Heart left ventricle (tissue), 16 donors: ENCODE data around the gene DTWD2. TPM values are rescaled to one million over a fixed set of nuclear protein-coding genes. Genes with fewer than 3 reads are reported as not detected.

ENCODE experiments used
- ATAC-seq, 4 donors: fragments of 200-7000 bp; cut with Tn5 transposase; one replicate each; pipeline ENCODE4 v1.9.1; 2020 to 2022; ENCODE audit warnings: moderate library complexity in 4 of 4, mild to moderate bottlenecking in 3 of 4, moderate number of reproducible peaks in 1 of 4
- DNase-seq, 5 donors: peaks; one replicate each; pipeline ENCODE4 v3.0.0-alpha.2; 2020
- H3K27ac ChIP-seq, 12 donors: fragments of 200-600 bp; sonication (generic) in 4 of 12; one replicate each; pipeline versions ENCODE4 v1.5.0 to v1.8.0; 2016 to 2022; ENCODE audit warnings: mild to moderate bottlenecking in 2 of 12
- H3K27me3 ChIP-seq, 9 donors: fragments of 200-600 bp; sonication (generic) in 2 of 9; one replicate each; pipeline versions ENCODE4 v1.5.1 to v1.8.0; 2016 to 2022; ENCODE audit warnings: mild to moderate bottlenecking in 3 of 9
- H3K36me3 ChIP-seq, 9 donors: fragments of 200-600 bp; sonication (generic) in 2 of 9; one replicate each; pipeline versions ENCODE4 v1.5.0 to v1.8.0; 2018 to 2022; ENCODE audit warnings: mild to moderate bottlenecking in 2 of 9
- H3K4me1 ChIP-seq, 12 donors: fragments of 200-600 bp; sonication (generic) in 4 of 12; one replicate each; pipeline versions ENCODE4 v1.5.0 to v1.8.0; 2016 to 2022; ENCODE audit warnings: mild to moderate bottlenecking in 3 of 12
- H3K4me3 ChIP-seq, 12 donors: fragments of 200-600 bp; sonication (generic) in 4 of 12; one replicate each; pipeline versions ENCODE4 v1.5.0 to v1.8.0; 2017 to 2022; ENCODE audit warnings: mild to moderate bottlenecking in 9 of 12, moderate library complexity in 4 of 12
- H3K9me3 ChIP-seq, 12 donors: fragments of 200-600 bp; sonication (generic) in 4 of 12; one replicate each; pipeline versions ENCODE4 v1.5.0 to v1.8.0; 2016 to 2022; ENCODE audit warnings: mild to moderate bottlenecking in 1 of 12
- POLR2A ChIP-seq, 2 donors: fragments of 450-650 bp; IDR thresholded peaks; one replicate each; pipeline ENCODE4 v1.6.1; 2017; ENCODE audit warnings: antibody characterized with exemption in 2 of 2, mild to moderate bottlenecking in 2 of 2, moderate library complexity in 2 of 2
- WGBS, 4 donors: extraction: QIAGEN DNeasy Blood & Tissue Kit in 2 of 4; methylation state at CpG; one replicate each; pipeline versions ENCODE4 v1.1.5 to v1.1.7; 2013 to 2018; 5-methylcytosine and 5-hydroxymethylcytosine counted together
- intact Hi-C, 10 donors: fragments of 100-400 bp; cut with DNase I; formaldehyde crosslinking; loops; one replicate each; pipeline versions ENCODE4 v1.11.1 to v1.14.2; 2022
- polyA plus RNA-seq, 2 donors: library from polyadenylated mRNA; stranded (reverse); fragments of 200-250 nt; gene quantifications; one replicate each; pipeline ENCODE4 v1.2.3, GENCODE V29; 2013
- total RNA-seq, 9 donors: library from RNA; depleted of rRNA in 2 of 9; stranded (reverse); fragments of >200 nt in 2 of 9; fragmentation: NEBNext Ultra II Directional in 3 of 9; extraction: Animal tissue kit (Norgen Biotek cat#: 25700) in 3 of 9; gene quantifications; one replicate each; pipeline versions ENCODE4 v1.1.0 to v1.2.4, GENCODE V29; 2016 to 2023
- TF ChIP-seq, protein P1 (sequence below), 12 donors: fragments of 200-600 bp; sonication (generic) in 4 of 12; IDR thresholded peaks; one replicate each; pipeline versions ENCODE4 v1.5.0 to v1.8.0; 2018 to 2022; ENCODE audit warnings: antibody characterized with exemption in 12 of 12, mild to moderate bottlenecking in 5 of 12
- donor health status: ischemic (EF 13 %, LVEDD 7.1; RV severe dilation, severe dysfunction).
- donor health status: healthy with polysubstance abuse.
- donor health status: DM: no; HTN: yes; CAD: no.
- donor health status: DM: no; HTN: no; CAD: no.
- donor health status: ischemic (EF 25% LVEDD 6.9; RV normal size, moderate dysfunction).
- donor health status: ischemic (EF 25% LVEDD 5.7; RV mildly dilated, moderate dysfunction).
- donor health status: healthy.
- donor health status: DM: yes; HTN: yes; CAD: no.
- donor health status: ischemic (EF 35%, LVEDD 5.7; RV mildly dilated, moderate dysfunction).
- donor health status: nonischemic (EF 11% LVEDD 7.7; RV severe dilation, severe dysfunction).
- donor health status: DM: yes; HTN: yes; CAD: no.
- donor health status: PGD.
- donor health status: ischemic (EF 29% LVEDD 5.4; RV normal size, mild dysfunction).
- donor health status: nonischemic (EF 23%, LVEDD 6.1; RV moderate dilation, normal function).

The DTWD2 gene
- total and polyA plus RNA-seq, 11 donors, result 3.2 to 16.0 (median 11.7) TPM

DNA sequence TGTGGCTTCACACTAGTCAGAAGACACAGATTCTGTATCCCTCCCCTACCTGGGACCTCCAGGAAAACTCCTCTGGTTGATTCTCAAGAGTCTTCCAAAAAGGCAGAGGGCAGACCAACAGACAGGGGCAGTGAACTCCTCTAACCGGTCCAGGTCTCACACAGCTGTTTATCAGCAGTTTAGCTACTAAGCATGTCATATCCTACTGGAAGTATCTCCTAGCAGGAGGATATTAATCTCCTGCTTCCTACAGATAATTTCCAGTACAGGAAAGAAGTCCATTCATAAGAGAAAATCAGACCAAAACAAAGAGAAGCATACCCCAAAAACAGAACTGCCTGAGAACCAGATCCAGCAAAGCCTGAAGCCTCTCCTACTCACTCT lies 64.3 kb downstream of the DTWD2 start:
- intact Hi-C loops, result no loop called here
- no peaks in the 10 kb centered on the region for H3K27me3 ChIP-seq
- H3K36me3 ChIP-seq, result peaks cover 0 to 8% (median 0%) of the 10 kb centered on the region in 9 donors
- ATAC-seq (no peak), DNase-seq (no peak)
- H3K27ac ChIP-seq, result no peak overlapping the region
- TF ChIP-seq POLR2A (IDR thresholded peaks at IDR 0.05), result no peak
- TF ChIP-seq, protein P1, sequence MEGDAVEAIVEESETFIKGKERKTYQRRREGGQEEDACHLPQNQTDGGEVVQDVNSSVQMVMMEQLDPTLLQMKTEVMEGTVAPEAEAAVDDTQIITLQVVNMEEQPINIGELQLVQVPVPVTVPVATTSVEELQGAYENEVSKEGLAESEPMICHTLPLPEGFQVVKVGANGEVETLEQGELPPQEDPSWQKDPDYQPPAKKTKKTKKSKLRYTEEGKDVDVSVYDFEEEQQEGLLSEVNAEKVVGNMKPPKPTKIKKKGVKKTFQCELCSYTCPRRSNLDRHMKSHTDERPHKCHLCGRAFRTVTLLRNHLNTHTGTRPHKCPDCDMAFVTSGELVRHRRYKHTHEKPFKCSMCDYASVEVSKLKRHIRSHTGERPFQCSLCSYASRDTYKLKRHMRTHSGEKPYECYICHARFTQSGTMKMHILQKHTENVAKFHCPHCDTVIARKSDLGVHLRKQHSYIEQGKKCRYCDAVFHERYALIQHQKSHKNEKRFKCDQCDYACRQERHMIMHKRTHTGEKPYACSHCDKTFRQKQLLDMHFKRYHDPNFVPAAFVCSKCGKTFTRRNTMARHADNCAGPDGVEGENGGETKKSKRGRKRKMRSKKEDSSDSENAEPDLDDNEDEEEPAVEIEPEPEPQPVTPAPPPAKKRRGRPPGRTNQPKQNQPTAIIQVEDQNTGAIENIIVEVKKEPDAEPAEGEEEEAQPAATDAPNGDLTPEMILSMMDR (IDR thresholded peaks at IDR 0.05), result no peak
- WGBS, 4 donors, result 33 to 50% (median 44%) methylated on average over 1 of the region's 1 CpG
- H3K4me1 ChIP-seq, result peaks cover 0 to 7% (median 0%) of the 10 kb centered on the region in 12 donors
- H3K4me3 ChIP-seq, result no peak overlapping the region
- no peaks in the 10 kb centered on the region for H3K9me3 ChIP-seq

DNA sequence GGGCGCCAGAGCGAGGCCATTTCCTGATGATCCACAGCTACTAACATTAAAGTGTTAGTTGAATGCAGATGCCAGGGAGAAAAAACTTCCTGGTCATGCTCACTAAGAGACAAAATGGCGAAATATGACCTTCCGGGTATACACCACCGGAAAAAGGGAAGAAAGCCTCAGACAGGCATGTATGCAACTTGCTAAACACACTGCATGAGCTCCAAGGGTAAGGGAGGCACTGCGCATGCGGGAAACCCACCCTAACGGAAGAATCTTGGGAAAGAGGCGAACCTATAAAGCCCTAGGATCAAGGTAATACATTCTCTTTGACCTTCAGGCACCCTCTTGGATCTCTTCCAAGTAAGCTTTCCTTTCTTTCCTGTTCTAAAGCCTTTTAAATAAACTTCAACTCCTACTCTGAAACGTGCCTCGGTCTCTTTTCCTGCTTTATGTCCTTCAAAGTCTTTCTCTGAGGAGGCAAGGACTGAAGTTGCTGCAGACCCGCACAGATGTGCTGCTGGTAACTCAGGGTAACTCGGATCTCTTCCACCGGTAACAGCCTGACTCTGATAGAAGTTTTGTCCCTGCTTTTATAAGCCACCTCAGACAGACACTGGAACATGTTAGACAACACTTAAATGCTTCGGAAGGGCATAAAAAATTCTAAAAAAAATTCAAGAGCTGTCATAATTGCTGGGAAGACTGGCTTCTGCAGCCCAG lies 64.9 kb downstream of the DTWD2 start:
- Histone ChIP-seq H3K4me3 (no peak overlapping the region), H3K27me3 (no peaks in the 10 kb centered on the region), H3K27ac (no peak overlapping the region), H3K36me3 (peaks cover 0 to 8% (median 0%) of the 10 kb centered on the region in 9 donors), H3K9me3 (no peaks in the 10 kb centered on the region), H3K4me1 (peaks cover 0 to 7% (median 0%) of the 10 kb centered on the region in 12 donors)
- ATAC-seq, result no peak
- WGBS, 4 donors, result 77 to 84% (median 82%) methylated on average over 15 of the region's 15 CpGs
- intact Hi-C loops, result no loop called here
- TF ChIP-seq, protein P1 (IDR thresholded peaks at IDR 0.05), result no peak
- TF ChIP-seq POLR2A (IDR thresholded peaks at IDR 0.05), result no peak
- DNase-seq, result no peak

DNA sequence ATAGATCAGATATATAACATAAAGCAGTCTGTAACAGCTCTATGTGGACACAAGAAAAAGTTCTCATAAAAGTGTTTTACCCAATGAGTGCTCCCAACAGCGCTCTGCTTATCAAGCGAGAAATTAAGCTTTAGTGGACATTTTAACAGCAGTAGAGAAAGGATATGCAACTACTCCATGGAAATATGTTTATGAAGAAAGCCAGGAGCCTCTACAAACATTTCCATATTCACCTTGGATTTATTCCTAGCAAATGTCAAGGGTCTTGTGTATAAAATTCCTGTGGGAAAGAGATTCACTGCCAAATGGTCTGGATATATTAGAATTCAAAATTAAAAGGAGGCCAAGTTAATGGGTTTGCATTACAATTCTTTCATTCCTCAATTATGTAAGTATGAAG lies 66.5 kb downstream of the DTWD2 start:
- Histone ChIP-seq H3K4me3 (no peak overlapping the region), H3K27ac (no peak overlapping the region), H3K4me1 (peaks cover 0 to 7% (median 0%) of the 10 kb centered on the region in 12 donors), H3K9me3 (no peaks in the 10 kb centered on the region), H3K27me3 (no peaks in the 10 kb centered on the region), H3K36me3 (peaks cover 0 to 8% (median 0%) of the 10 kb centered on the region in 9 donors)
- DNase-seq (no peak), ATAC-seq (no peak)
- TF ChIP-seq, protein P1 (IDR thresholded peaks at IDR 0.05), result no peak
- TF ChIP-seq POLR2A (IDR thresholded peaks at IDR 0.05), result no peak
- 74 to 88% (median 86%) methylated on average over 2 of the region's 2 CpGs for WGBS, 4 donors
- intact Hi-C loops, result no loop called here

- TF ChIP-seq POLR2A (IDR thresholded peaks at IDR 0.05), result no peak
- TF ChIP-seq, protein P1 (IDR thresholded peaks at IDR 0.05), result no peak
- 71 to 80% (median 75%) methylated on average over 3 of the region's 3 CpGs for WGBS, 4 donors
Observed at GRCh38 chr5:118919016-118919415, 69.3 kb downstream of the DTWD2 start.

More at GRCh38 chr5:118919016-118919415, 69.3 kb downstream of the DTWD2 start:
- ATAC-seq (no peak), DNase-seq (no peak)
- Histone ChIP-seq H3K4me3 (no peak overlapping the region), H3K27me3 (no peaks in the 10 kb centered on the region), H3K4me1 (peaks cover 0 to 7% (median 0%) of the 10 kb centered on the region in 12 donors), H3K36me3 (no peaks in the 10 kb centered on the region), H3K27ac (no peak overlapping the region), H3K9me3 (peaks cover 0 to 4% (median 0%) of the 10 kb centered on the region in 12 donors)
- intact Hi-C loops, result no loop called here
